Measurements from ENCODE around the gene FHOD3.

DNA sequence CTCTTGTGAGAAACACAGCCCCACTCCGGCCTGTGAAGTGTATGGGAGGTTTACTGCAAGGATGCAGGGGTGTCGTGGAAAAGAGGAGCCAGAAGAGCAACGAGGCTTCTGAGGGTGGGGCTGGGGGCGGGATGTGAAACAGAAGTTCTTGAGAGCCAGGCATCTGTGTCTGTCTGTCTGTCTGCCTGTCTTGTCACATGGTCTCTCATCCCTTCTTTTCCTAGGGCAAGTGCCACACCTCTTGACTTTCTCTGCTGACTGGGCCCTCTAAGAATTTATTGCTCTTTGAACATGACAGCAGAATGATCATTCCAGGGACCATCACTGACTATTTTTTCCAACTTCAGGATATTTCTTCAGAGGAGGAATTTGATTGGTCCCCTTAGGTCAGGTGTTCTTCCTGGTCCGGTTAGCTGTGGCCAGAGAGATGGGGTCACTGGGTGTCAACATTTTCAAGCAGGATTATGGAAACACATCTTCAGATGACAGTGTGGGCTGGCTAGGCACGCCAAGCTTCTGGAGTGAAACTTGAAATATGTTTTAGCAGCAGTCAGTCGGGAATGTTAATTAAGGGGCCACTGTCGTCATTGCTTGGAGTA is 131.0 kb downstream of the FHOD3 start:
- TF ChIP-seq POLR2AphosphoS5 (IDR thresholded peaks at IDR 0.05; ENCODE audit: low read depth, low read length) (no peak), POLR2A (IDR thresholded peaks at IDR 0.05; ENCODE audit: low read depth, low read length) (no peak), TAF1 (IDR thresholded peaks at IDR 0.05; ENCODE audit: borderline replicate concordance, low read depth, low read length) (no peak)

All from GM12892 (cell line).